K562 (cell line): Measurements from ENCODE around the gene SETD7. TPM values are rescaled to one million over a fixed set of nuclear protein-coding genes. Genes with fewer than 3 reads are reported as not detected.

Experiments
- FOXM1 ChIP-seq, 2 experiments: fragments of 450-650 bp in 1 of 2; sonication (generic) in 1 of 2; formaldehyde crosslinking in 1 of 2; IDR thresholded peaks; 2 replicates each; pipeline versions ENCODE4 v1.6.1 to v1.9.0; 2017 to 2022; ENCODE audit warnings: low read depth in 2 of 2, mild to moderate bottlenecking in 2 of 2, missing genetic modification reagents in 1 of 2, moderate library complexity in 1 of 2
- GABPA ChIP-seq: fragments of 200-800 bp; sonication (Bioruptor generic); conservative IDR thresholded peaks from 2 replicates; pipeline ENCODE4 v1.6.1; 2016; ENCODE audit warnings: low read depth, missing genetic modification characterization, missing compliant biosample characterization
- HIVEP1 ChIP-seq: fragments of 250-450 bp; sonication (Bioruptor Pico); IDR thresholded peaks from 2 replicates; pipeline ENCODE4 v1.4.0; 2020; ENCODE audit warnings: mild to moderate bottlenecking
- HNRNPLL ChIP-seq: fragments of 200-400 bp; formaldehyde crosslinking; IDR thresholded peaks from 2 replicates; pipeline ENCODE4 v1.6.1; 2017; ENCODE audit warnings: low read length, low read depth, mild to moderate bottlenecking; ENCODE audit not compliant: poor library complexity, severe bottlenecking
- MEF2A ChIP-seq: IDR thresholded peaks from 2 replicates; pipeline ENCODE4 v1.6.1; 2011; ENCODE audit warnings: low read depth, mild to moderate bottlenecking, low read length, moderate library complexity; ENCODE audit not compliant: control insufficient read depth
- MEF2D ChIP-seq: conservative IDR thresholded peaks from 2 replicates; pipeline ENCODE4 v1.6.1; 2016; ENCODE audit warnings: low read depth, missing genetic modification characterization, missing compliant biosample characterization
- MYC ChIP-seq, 2 experiments: fragments of 250-450 bp in 1 of 2; sonication (Bioruptor Pico) in 1 of 2; IDR thresholded peaks; 2 replicates each; pipeline versions ENCODE4 v1.5.1 to v1.6.1; 2012 to 2021; ENCODE audit warnings: low read depth in 2 of 2, borderline replicate concordance in 1 of 2, improper control_type of control experiment in 1 of 2, low read length in 1 of 2, mild to moderate bottlenecking in 1 of 2, moderate library complexity in 1 of 2
- NFE2L1 ChIP-seq: fragments of 450-650 bp; IDR thresholded peaks from 2 replicates; pipeline ENCODE4 v1.6.1; 2016; ENCODE audit warnings: missing genetic modification characterization, low read depth, mild to moderate bottlenecking, missing compliant biosample characterization, moderate library complexity, borderline replicate concordance
- NUFIP1 ChIP-seq: fragments of 450-650 bp; IDR thresholded peaks from 2 replicates; pipeline ENCODE4 v1.6.1; 2018; ENCODE audit not compliant: partially characterized antibody
- POLR2AphosphoS2 ChIP-seq: IDR thresholded peaks from 2 replicates; pipeline ENCODE4 v1.6.1; 2012; ENCODE audit warnings: low read length, improper control_type of control experiment
- RBM39 ChIP-seq: fragments of 200-400 bp; formaldehyde crosslinking; optimal IDR thresholded peaks from 2 replicates; pipeline ENCODE3; 2018; ENCODE audit warnings: low read depth, low read length
- SAFB ChIP-seq: fragments of 200-400 bp; formaldehyde crosslinking; IDR thresholded peaks from 2 replicates; pipeline ENCODE4 v1.6.1; 2017; ENCODE audit warnings: low read depth, low read length, borderline replicate concordance
- SMAD2 ChIP-seq: fragments of 150-350 bp; IDR thresholded peaks from 2 replicates; pipeline ENCODE4 v1.6.1; 2014; ENCODE audit warnings: low read depth, mild to moderate bottlenecking, low read length
- XRCC3 ChIP-seq: fragments of 450-650 bp; IDR thresholded peaks from 2 replicates; pipeline ENCODE4 v1.6.1; 2017; ENCODE audit warnings: mild to moderate bottlenecking, moderate library complexity
- ZNF644 ChIP-seq: fragments of 200-800 bp; sonication (Bioruptor generic); IDR thresholded peaks from 2 replicates; pipeline ENCODE4 v1.6.1; 2016; ENCODE audit warnings: low read depth, missing genetic modification characterization, missing compliant biosample characterization
- ZNF695 ChIP-seq: fragments of 450-650 bp; formaldehyde crosslinking; IDR thresholded peaks from 2 replicates; pipeline ENCODE4 v1.4.0; 2020; ENCODE audit warnings: mild to moderate bottlenecking, moderate library complexity
- polyA plus RNA-seq, 8 experiments: library from polyadenylated mRNA; depleted of rRNA in 4 of 8; stranded (reverse) in 5 of 8; unstranded in 3 of 8; fragments of >200 nt; fragmentation: Nextera tagmentation in 2 of 8; fragmentation: Illumina TruSeq in 1 of 8; extraction: Ambion mirVana in 2 of 8; extraction: Trizol in 1 of 8; gene quantifications; 2 replicates each; pipeline versions ENCODE4 v1.2.1 to v1.2.3, GENCODE V29; 2011 to 2014; ENCODE audit warnings: inconsistent platforms in 1 of 8, missing spikeins in 1 of 8
- total RNA-seq, 7 experiments: library from RNA; depleted of rRNA in 6 of 7; stranded (reverse); fragments of >200 nt in 6 of 7; fragmentation: Illumina TruSeq in 2 of 7; extraction: Trizol in 2 of 7; gene quantifications; 2 replicates each; pipeline versions ENCODE4 v1.2.1 to v1.2.3, GENCODE V29; 2011 to 2021; ENCODE audit warnings: low replicate concordance in 1 of 7
- TF ChIP-seq, protein P1 (sequence below), 2 experiments: IDR thresholded peaks; 2 replicates each; pipeline ENCODE4 v1.6.1; 2011; ENCODE audit warnings: borderline replicate concordance in 1 of 2, control low read depth in 1 of 2, low read depth in 1 of 2, low read length in 1 of 2, mild to moderate bottlenecking in 1 of 2, mixed read lengths in 1 of 2, moderate library complexity in 1 of 2; ENCODE audit not compliant: insufficient read depth in 1 of 2, insufficient read length in 1 of 2, poor library complexity in 1 of 2, severe bottlenecking in 1 of 2; ENCODE audit errors: extremely low read depth in 1 of 2
- TF ChIP-seq, protein P2 (sequence below): fragments of 250-450 bp; sonication (Bioruptor Pico); IDR thresholded peaks from 2 replicates; pipeline ENCODE4 v1.5.0; 2021
- TF ChIP-seq, protein P3 (sequence below): fragments of 450-650 bp; IDR thresholded peaks from 2 replicates; pipeline ENCODE4 v1.6.1; 2016
- TF ChIP-seq, protein P4 (sequence below): sonication (generic); formaldehyde crosslinking; IDR thresholded peaks from 2 replicates; pipeline ENCODE4 v1.8.1; 2023; ENCODE audit warnings: mild to moderate bottlenecking, missing genetic modification reagents

Gene SETD7
- total and polyA plus RNA-seq, 9 of the 15 experiments (the other 6 are each of a cell fraction or from before 2014, with no cell fraction given): 0.37 to 2.4 (median 1.7) TPM

DNA sequence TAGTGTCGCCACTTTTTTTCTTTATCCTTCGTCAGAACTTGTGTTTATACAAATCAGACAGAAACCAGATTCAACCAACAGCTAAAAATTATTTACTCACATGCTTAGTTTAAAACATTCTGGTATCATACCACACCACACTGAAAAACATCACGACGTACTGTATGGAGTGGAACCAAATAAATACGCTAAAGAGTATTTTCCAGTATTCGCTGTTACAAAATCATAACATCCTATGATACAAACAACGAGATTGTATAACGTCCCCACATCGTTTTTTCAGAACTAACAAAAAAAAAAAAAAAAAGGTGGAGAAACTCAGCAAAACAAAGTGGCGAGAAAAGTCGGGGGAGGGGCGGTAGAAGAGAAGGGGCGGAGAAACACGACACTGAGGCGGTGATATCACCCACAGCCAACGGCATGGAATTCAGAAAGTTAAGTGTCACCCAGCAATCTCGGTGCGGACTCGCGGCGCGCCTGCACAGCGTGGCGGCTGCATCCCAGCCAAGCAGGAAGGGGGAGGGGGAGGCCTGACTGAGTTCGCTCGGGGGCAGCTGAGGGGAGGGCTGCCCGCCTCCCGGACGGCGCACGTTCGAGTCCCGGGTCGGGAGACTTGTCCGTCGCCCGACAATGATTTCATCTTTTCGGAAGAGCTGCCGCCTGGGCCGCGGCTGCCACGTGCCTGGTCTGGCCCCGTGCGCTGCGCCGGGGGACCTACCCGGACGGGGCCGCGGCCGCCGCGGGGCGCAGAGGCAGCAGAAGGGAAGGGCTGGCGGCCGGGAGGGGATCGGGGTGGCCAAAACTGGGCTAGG, 920 bp downstream of the SETD7 start (continued):
- TF ChIP-seq NFE2L1 (tag) (no peak), POLR2AphosphoS2 (no peak), FOXM1 (IDR thresholded peaks at IDR 0.05; ENCODE audit: low read depth) (no peak), FOXM1 (CRISPR knock-in tag; IDR thresholded peaks at IDR 0.05; ENCODE audit: low read depth) (peak; percentile 77; the same call in 1 of the 2 replicates), SMAD2 (no peak), MYC (IDR thresholded peaks at IDR 0.05; ENCODE audit: low read depth, low read length) (peak; percentile 73; the same call in 1 of the 2 replicates), MYC (CRISPR knock-in tag; IDR thresholded peaks at IDR 0.05; ENCODE audit: borderline replicate concordance, low read depth) (no peak), HIVEP1 (CRISPR knock-in tag) (no peak), MEF2D (no peak), MEF2A (no peak), ZNF644 (tag) (no peak), HNRNPLL (no peak), XRCC3 (no peak), GABPA (no peak), NUFIP1 (no peak), ZNF695 (no peak), SAFB (no peak), RBM39 (no peak)
- TF ChIP-seq, protein P1, sequence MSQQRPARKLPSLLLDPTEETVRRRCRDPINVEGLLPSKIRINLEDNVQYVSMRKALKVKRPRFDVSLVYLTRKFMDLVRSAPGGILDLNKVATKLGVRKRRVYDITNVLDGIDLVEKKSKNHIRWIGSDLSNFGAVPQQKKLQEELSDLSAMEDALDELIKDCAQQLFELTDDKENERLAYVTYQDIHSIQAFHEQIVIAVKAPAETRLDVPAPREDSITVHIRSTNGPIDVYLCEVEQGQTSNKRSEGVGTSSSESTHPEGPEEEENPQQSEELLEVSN (IDR thresholded peaks at IDR 0.05; ENCODE audit: borderline replicate concordance in 1 of 2, extremely low read depth in 1 of 2, insufficient read depth in 1 of 2, insufficient read length in 1 of 2, low read depth in 1 of 2, low read length in 1 of 2, poor library complexity in 1 of 2, severe bottlenecking in 1 of 2): peak; percentile 56 to 83
- TF ChIP-seq, protein P2, sequence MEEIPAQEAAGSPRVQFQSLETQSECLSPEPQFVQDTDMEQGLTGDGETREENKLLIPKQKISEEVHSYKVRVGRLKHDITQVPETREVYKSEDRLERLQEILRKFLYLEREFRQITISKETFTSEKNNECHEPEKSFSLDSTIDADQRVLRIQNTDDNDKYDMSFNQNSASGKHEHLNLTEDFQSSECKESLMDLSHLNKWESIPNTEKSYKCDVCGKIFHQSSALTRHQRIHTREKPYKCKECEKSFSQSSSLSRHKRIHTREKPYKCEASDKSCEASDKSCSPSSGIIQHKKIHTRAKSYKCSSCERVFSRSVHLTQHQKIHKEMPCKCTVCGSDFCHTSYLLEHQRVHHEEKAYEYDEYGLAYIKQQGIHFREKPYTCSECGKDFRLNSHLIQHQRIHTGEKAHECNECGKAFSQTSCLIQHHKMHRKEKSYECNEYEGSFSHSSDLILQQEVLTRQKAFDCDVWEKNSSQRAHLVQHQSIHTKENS: no peak
- TF ChIP-seq, protein P3, sequence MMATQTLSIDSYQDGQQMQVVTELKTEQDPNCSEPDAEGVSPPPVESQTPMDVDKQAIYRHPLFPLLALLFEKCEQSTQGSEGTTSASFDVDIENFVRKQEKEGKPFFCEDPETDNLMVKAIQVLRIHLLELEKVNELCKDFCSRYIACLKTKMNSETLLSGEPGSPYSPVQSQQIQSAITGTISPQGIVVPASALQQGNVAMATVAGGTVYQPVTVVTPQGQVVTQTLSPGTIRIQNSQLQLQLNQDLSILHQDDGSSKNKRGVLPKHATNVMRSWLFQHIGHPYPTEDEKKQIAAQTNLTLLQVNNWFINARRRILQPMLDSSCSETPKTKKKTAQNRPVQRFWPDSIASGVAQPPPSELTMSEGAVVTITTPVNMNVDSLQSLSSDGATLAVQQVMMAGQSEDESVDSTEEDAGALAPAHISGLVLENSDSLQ: peak; percentile 45; the same call in 1 of the 2 replicates
- TF ChIP-seq, protein P4, sequence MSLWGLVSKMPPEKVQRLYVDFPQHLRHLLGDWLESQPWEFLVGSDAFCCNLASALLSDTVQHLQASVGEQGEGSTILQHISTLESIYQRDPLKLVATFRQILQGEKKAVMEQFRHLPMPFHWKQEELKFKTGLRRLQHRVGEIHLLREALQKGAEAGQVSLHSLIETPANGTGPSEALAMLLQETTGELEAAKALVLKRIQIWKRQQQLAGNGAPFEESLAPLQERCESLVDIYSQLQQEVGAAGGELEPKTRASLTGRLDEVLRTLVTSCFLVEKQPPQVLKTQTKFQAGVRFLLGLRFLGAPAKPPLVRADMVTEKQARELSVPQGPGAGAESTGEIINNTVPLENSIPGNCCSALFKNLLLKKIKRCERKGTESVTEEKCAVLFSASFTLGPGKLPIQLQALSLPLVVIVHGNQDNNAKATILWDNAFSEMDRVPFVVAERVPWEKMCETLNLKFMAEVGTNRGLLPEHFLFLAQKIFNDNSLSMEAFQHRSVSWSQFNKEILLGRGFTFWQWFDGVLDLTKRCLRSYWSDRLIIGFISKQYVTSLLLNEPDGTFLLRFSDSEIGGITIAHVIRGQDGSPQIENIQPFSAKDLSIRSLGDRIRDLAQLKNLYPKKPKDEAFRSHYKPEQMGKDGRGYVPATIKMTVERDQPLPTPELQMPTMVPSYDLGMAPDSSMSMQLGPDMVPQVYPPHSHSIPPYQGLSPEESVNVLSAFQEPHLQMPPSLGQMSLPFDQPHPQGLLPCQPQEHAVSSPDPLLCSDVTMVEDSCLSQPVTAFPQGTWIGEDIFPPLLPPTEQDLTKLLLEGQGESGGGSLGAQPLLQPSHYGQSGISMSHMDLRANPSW (CRISPR knock-in tag): no peak
